ENCODE data around the gene MYO15B. TPM values are rescaled to one million over a fixed set of nuclear protein-coding genes. Genes with fewer than 3 reads are reported as not detected.

The MYO15B gene
- 15.7 TPM for total RNA-seq

DNA sequence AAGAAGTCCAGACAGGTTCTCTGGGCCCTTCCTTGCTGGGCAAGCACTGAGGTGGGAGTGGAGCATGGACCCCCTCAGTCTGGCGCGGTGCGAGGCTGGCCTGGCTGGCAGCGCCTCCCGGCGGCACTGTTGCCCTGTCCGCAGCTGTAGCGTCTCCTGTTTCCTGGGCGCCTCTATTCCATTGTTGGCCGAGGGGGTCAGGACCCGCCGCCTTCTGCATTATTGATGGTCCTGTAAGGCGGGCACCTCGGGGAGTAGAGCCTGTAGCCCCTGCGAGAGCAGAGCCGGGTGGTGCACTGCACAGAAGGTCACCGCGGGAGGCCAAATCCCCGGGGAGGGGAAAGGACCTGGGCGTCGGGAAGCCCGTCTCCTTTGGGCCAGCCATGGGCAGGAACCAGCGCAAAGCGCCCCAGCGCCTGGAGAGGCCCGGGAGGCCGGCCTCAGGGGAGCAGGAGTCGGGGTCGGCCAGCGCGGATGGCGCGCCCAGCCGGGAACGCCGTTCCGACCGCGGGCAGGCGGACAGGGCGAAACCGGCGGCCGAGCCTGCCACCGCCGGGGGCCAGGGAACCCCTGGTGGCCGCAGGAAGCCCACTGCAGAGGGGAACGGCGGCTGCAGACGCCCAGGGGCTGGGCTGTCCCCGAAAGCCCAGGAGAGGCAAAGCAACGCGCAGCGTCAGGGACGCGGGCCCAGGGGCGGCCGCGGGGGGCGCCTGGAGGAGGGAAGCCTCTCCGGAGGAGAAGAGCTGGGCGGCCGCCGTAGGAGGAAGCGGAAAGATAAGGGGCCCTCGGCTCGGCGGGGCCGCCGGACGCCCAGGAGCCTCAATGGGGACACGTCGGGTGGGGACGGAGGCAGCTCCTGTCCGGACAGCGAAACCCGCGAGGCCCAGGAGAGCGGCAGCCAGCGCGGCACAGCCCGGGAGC is at the start of gene MYO15B:
Gene MYO15B (plus strand): TSS at position 126 of the 921 bp plus-strand sequence. CDS start 258 bp downstream, at position 384.

DNA sequence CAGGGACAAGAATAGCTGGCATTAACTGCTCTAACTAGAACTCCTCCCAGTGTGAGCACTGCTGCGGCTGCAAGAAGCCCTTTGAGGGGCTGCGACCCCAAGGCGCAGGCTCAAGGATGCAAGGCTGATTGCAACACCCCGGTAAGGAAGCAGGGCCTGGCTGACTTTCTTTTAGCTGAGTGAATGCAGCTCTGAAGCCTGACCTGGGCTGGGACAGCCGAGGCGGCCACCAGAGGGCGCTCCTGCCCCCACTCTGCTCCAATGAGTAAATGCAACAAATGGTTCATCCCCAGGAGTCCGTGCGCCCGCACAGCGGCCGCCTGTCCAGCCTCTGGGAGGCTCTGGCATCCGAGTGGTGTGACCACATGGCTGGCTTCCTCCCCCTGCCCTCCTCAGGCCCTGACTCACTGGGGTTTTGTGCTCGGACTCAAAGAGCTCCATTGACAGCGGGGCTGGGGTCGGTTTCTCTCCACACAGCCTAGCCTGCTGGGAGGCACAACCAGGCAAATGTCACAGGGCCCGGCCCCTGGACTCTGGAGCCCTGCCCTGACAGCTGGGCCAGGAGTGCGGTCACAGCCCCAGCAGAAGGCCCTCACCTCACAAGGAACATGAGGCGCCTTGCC is 45.4 kb downstream of the MYO15B start, which contains the start of gene SMIM5:
Gene SMIM5 (plus strand): TSS at position 572 of the 623 bp plus-strand sequence. CDS start 6,768 bp downstream, outside the sequence.

DNA sequence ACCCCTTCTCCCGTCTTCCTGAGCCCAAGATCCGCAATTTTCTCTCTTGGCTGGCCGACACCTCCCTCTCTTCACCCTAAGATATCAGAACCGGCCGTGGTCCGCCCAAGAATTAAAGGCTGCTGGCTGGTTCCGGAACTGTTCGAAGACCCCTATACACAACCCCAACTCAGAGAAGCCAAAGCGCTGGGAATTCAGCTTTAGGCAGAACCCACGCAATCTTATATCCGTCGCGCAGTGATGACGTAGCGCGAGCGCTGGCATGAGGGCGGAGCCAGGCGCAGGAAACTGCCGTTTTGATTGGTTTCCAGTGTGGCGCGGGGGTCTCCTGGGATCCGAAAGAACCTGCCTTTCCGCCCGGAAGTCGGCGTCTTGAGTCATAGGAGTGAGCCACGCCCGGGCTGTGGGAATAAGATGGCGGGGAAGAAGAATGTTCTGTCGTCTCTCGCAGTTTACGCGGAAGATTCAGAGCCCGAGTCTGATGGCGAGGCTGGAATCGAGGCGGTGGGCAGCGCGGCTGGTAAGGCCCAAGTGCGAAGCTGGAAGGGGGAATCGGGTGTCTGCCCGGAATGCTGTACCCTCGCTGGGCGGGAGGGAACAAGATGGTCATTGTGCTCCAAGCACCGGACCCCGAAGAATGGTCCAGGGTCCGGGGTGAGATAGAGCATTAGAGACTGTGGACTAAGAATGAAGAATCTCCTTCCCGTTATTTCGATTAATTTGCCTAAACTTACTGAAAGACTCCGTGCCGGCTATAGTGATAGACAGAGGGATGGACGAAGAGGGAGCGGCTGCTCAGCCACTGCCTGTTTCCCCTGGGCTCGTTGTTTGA is 79.6 kb downstream of the MYO15B start, which contains the start of the genes RECQL5 and SAP30BP:
Gene RECQL5 (minus strand): TSS at position 196 of the 832 bp plus-strand sequence. CDS start 597 bp downstream, outside the sequence.
Gene SAP30BP (plus strand): TSS at position 380 of the 832 bp plus-strand sequence. CDS start 35 bp downstream, at position 415.

Other genes with a start within 250 kb of the MYO15B start
- 109 TPM for gene GRB2, start 182.1 kb upstream of the MYO15B start, total RNA-seq
- gene TMEM94, start 131.2 kb upstream of the MYO15B start, total RNA-seq = 31.4 TPM
- 9.0 TPM for gene CASKIN2, start 72.3 kb upstream of the MYO15B start, total RNA-seq
- 10.4 TPM for gene TSEN54, start 71.3 kb upstream of the MYO15B start, total RNA-seq
- 0.92 TPM for gene LLGL2, start 62.1 kb upstream of the MYO15B start, total RNA-seq
- gene SMIM5, start 45.6 kb downstream of the MYO15B start, total RNA-seq = 1.4 TPM
- 15.0 TPM for gene RECQL5, start 79.4 kb downstream of the MYO15B start, total RNA-seq
- 52.1 TPM for gene SAP30BP, start 79.5 kb downstream of the MYO15B start, total RNA-seq
- gene ITGB4, start 133.7 kb downstream of the MYO15B start, total RNA-seq = 4.4 TPM
- gene GALK1, start 177.4 kb downstream of the MYO15B start, total RNA-seq = 8.5 TPM
- 31.1 TPM for gene UNK, start 197.0 kb downstream of the MYO15B start, total RNA-seq